ENCODE data around the gene TPX2.

TPX2 gene

DNA sequence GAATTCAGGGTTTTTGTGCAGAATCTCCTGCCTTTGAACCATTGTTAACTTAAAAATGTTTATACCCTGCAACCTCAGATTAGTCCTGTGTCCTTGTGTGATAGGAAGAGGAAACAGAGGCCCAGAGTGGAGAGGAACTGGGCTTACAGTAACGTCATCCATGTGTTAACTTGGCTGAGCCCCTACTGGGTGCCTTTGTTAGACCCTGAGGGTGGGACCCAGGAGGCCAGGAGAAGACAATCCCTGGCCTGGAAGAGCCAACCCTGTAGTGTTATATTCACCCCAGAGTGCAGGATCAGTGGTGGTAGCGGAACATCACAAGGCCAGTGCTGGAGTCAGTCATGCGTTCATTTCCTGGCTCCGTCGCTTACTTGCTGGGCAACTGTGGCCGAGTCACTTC, 90.6 kb downstream of the TPX2 start:
- no peak for DNase-seq (ENCODE audit: low read depth, low spot score)
- POLR2A ChIA-PET: no interaction called here

DNA sequence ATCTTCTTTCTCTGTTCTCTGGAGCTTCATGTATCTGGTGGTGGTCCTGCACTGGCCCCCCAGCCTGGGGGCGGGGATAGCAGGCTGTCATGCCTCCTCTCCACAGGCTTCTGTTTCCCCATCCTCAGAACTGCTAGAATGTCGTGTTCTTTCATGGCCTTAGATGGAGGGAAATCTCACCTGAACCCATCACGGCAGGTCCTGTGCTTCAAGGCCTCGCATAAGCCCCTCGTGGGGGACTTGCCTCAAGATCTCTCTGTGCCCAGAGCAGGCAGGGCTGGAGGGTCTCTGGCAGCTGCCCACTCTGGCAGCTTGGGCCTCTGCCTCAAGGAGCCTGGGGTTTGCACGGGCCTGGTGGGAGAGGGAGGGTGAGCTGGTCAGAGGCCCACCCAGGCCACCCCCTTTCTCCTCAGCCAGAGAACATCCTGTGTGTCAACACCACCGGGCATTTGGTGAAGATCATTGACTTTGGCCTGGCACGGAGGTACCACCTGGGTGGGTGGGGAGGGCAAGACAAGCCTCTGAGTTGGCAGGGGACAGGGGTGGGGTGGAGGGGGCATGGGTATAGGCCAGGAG, 91.4 kb downstream of the TPX2 start:
- H3K4me3 ChIP-seq (ENCODE audit: low read depth, low read length): no peak overlapping the region
- TF ChIP-seq, protein P1, sequence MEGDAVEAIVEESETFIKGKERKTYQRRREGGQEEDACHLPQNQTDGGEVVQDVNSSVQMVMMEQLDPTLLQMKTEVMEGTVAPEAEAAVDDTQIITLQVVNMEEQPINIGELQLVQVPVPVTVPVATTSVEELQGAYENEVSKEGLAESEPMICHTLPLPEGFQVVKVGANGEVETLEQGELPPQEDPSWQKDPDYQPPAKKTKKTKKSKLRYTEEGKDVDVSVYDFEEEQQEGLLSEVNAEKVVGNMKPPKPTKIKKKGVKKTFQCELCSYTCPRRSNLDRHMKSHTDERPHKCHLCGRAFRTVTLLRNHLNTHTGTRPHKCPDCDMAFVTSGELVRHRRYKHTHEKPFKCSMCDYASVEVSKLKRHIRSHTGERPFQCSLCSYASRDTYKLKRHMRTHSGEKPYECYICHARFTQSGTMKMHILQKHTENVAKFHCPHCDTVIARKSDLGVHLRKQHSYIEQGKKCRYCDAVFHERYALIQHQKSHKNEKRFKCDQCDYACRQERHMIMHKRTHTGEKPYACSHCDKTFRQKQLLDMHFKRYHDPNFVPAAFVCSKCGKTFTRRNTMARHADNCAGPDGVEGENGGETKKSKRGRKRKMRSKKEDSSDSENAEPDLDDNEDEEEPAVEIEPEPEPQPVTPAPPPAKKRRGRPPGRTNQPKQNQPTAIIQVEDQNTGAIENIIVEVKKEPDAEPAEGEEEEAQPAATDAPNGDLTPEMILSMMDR (IDR thresholded peaks at IDR 0.05; ENCODE audit: insufficient read depth, low read length, missing control alignments): no peak
- no peak for DNase-seq (ENCODE audit: low read depth, low spot score)
- ChIA-PET POLR2A (no interaction called here), CTCF (interaction anchor here (1.1 to 17.4 kb wide), 7 partner anchors 11 to 261 kb away, joined by 3 to 242 read pairs (median 5); partner anchors contain the start of gene MYLK2)

More for the DNA sequence above, 90.6 kb downstream of the TPX2 start:
- CTCF ChIA-PET: interaction anchor here (1.1 to 17.4 kb wide), 7 partner anchors 10 to 261 kb away, joined by 3 to 242 read pairs (median 5); partner anchors contain the start of gene MYLK2
- TF ChIP-seq, protein P1 (IDR thresholded peaks at IDR 0.05; ENCODE audit: insufficient read depth, low read length, missing control alignments): no peak
- H3K4me3 ChIP-seq (ENCODE audit: low read depth, low read length): no peak overlapping the region

DNA sequence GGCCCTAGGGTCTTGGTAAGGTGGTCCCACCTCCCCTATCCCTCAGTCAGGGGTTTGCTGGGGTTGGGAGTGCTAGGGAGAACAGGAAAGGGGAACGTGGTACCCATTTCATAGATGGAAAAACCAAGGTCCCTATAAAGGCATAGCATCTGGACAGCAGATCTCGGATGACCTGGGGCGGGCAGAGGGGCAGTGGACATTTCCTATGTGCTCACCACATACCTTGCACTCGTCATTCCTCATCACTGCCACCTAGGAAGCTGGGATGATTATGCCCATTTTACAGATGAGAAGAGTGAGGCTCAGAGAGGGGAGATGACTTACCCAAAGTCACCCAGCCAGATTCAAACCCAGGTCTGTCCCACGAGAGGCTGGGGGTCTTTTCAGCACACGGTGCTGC, 92.1 kb downstream of the TPX2 start:
- CTCF ChIA-PET: interaction anchor here (0.8 to 17.4 kb wide), 5 partner anchors 12 to 260 kb away, joined by 3 to 242 read pairs (median 9); partner anchors contain the start of genes FOXS1 and MYLK2

DNA sequence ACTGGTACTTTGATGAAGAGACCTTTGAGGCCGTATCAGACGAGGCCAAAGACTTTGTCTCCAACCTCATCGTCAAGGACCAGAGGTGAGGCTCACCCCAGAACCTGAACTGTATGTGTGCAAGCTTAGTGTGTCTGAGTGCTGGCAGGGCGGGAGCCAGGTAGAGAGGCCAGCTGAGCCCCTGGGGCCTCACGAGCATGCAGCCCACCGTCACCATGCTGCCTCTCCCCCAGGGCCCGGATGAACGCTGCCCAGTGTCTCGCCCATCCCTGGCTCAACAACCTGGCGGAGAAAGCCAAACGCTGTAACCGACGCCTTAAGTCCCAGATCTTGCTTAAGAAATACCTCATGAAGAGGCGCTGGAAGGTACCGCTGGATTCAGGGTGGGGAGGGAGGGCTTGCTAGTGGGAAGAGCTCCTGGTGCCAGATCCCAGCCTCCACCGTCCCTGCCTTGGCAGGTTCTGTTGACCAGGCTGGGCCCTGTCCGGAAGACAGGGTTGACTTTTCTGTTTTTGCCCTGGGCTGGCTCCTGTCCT, 92.7 kb downstream of the TPX2 start:
- DNase-seq (ENCODE audit: low read depth, low spot score): no peak
- CTCF ChIA-PET: interaction anchor here (0.8 to 17.4 kb wide), 5 partner anchors 12 to 201 kb away, joined by 3 to 242 read pairs (median 3); partner anchors contain the start of genes FOXS1 and MYLK2
- no peak overlapping the region for H3K4me3 ChIP-seq (ENCODE audit: low read depth, low read length)
- TF ChIP-seq, protein P1 (IDR thresholded peaks at IDR 0.05; ENCODE audit: insufficient read depth, low read length, missing control alignments): no peak
- POLR2A ChIA-PET: no interaction called here

More for the DNA sequence above, 92.1 kb downstream of the TPX2 start:
- H3K4me3 ChIP-seq (ENCODE audit: low read depth, low read length): no peak overlapping the region
- no peak for DNase-seq (ENCODE audit: low read depth, low spot score)
- TF ChIP-seq, protein P1 (IDR thresholded peaks at IDR 0.05; ENCODE audit: insufficient read depth, low read length, missing control alignments): no peak
- POLR2A ChIA-PET: no interaction called here

DNA sequence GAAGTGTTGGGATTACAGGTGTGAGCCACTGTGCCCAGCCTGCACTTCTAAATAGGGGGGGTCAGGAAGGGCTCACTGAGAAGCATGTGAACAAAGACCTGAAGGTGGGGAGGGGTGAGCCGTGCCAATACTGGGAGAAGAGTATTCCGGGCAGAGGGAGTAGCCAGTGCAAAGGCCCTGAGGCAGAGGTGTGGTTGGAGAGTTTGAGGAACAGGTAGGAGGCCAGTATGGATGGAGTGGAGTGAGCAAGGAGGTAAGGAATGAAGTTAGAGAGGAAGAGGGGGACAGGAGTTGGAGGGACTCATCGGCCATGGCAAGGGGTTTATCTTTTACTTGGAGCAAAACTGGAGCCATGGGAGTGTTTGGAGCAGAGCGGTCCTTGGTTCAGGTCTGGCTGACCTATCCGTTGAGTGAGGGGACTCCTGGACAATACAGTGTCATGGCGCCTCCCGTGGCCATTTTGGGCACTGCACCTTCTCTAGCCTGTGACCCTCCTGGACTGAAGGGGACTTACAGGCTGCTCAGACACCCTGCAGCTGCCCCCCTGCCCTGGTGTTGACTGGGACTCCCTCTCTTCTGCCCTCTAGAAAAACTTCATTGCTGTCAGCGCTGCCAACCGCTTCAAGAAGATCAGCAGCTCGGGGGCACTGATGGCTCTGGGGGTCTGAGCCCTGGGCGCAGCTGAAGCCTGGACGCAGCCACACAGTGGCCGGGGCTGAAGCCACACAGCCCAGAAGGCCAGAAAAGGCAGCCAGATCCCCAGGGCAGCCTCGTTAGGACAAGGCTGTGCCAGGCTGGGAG, 94.2 kb downstream of the TPX2 start:
- POLR2A ChIA-PET: no interaction called here
- CTCF ChIA-PET: interaction anchor here (1.1 to 17.4 kb wide), 9 partner anchors 14 to 296 kb away, joined by 3 to 242 read pairs (median 7); partner anchors contain the start of gene MYLK2
- no peak overlapping the region for H3K4me3 ChIP-seq (ENCODE audit: low read depth, low read length)
- TF ChIP-seq, protein P1 (IDR thresholded peaks at IDR 0.05; ENCODE audit: insufficient read depth, low read length, missing control alignments): peak; percentile 89
- DNase-seq (ENCODE audit: low read depth, low spot score): no peak
